Stimulated activated CD8-positive, alpha-beta memory T cell treated with anti-CD3 and anti-CD28 coated beads, Interleukin-12 subunit alpha, Interleukin-12 subunit beta, amount 100 ng/mL, for 24 hours (primary cell): Measurements from ENCODE around the gene PSAPL1.

Source experiments
- DNase-seq: peaks from one replicate; pipeline ENCODE4 v3.0.0-alpha.2; 2020; ENCODE audit errors: extremely low read depth

Gene PSAPL1

GRCh38 chr4:7431696-7432530 lies 2.8 kb downstream of the PSAPL1 start:
- DNase-seq = no peak

- DNase-seq = no peak
Measured at GRCh38 chr4:7430965-7431695, 3.6 kb downstream of the PSAPL1 start.

GRCh38 chr4:7430368-7430964 lies 4.3 kb downstream of the PSAPL1 start:
- no peak for DNase-seq

GRCh38 chr4:7429601-7430078 lies 5.1 kb downstream of the PSAPL1 start:
- no peak for DNase-seq

- DNase-seq = no peak
Measured at GRCh38 chr4:7429069-7429416, 5.7 kb downstream of the PSAPL1 start.

- DNase-seq = no peak
Measured at GRCh38 chr4:7428261-7429068, 6.3 kb downstream of the PSAPL1 start.

- no peak for DNase-seq
Measured at GRCh38 chr4:7427831-7428260, 6.9 kb downstream of the PSAPL1 start.

- DNase-seq = no peak
Measured at GRCh38 chr4:7427361-7427760, 7.4 kb downstream of the PSAPL1 start.

GRCh38 chr4:7426525-7427171 lies 8.1 kb downstream of the PSAPL1 start:
- DNase-seq = no peak

GRCh38 chr4:7425591-7426468 lies 8.9 kb downstream of the PSAPL1 start:
- no peak for DNase-seq

GRCh38 chr4:7425124-7425523 lies 9.6 kb downstream of the PSAPL1 start:
- no peak for DNase-seq

- DNase-seq = no peak
Measured at GRCh38 chr4:7424553-7425111, 10.1 kb downstream of the PSAPL1 start.

- no peak for DNase-seq
Measured at GRCh38 chr4:7423801-7424552, 10.8 kb downstream of the PSAPL1 start.

- DNase-seq = no peak
Measured at GRCh38 chr4:7423391-7423790, 11.3 kb downstream of the PSAPL1 start.

GRCh38 chr4:7422898-7423180 lies 11.9 kb downstream of the PSAPL1 start:
- DNase-seq = no peak

- DNase-seq = no peak
Measured at GRCh38 chr4:7422151-7422897, 12.4 kb downstream of the PSAPL1 start.

- no peak for DNase-seq
Measured at GRCh38 chr4:7421356-7422150, 13.2 kb downstream of the PSAPL1 start.

GRCh38 chr4:7420661-7421040 lies 14.1 kb downstream of the PSAPL1 start:
- DNase-seq = no peak
